NK-92 treated with Interleukin-12 subunit alpha and Interleukin-12 subunit beta, amount 100 ng/mL, for 24 hours (cell line): ENCODE measurements around the gene CYP3A4.
"Not testable (repeated sequence)": the region's sequence is repeated elsewhere in the genome, so short reads cannot be mapped to it uniquely, and the experiment has no call there.

Experiments
- DNase-seq: peaks from one replicate; lab custom pipeline; 2025; lab: John Stamatoyannopoulos, UW

Gene CYP3A4

GRCh38 chr7:99784007-99784406 lies at the start of gene CYP3A4:
CYP3A4 (minus strand) TSS chr7:99784184; CDS start chr7:99784081, 103 bp downstream.
- no peak for DNase-seq

- no peak for DNase-seq
These were observed 49.4 kb upstream of the CYP3A4 start for GRCh38 chr7:99833289-99833877.

GRCh38 chr7:99831595-99831994 lies 47.6 kb upstream of the CYP3A4 start:
- no peak for DNase-seq

GRCh38 chr7:99829524-99830160 lies 45.7 kb upstream of the CYP3A4 start:
- DNase-seq: no peak

- DNase-seq: no peak
These were observed 44.8 kb upstream of the CYP3A4 start for GRCh38 chr7:99828811-99829210.

- no peak for DNase-seq
These were observed 43.2 kb upstream of the CYP3A4 start for GRCh38 chr7:99827040-99827778.

- no peak for DNase-seq
These were observed 41.9 kb upstream of the CYP3A4 start for GRCh38 chr7:99825873-99826272.

GRCh38 chr7:99825452-99825851 lies 41.5 kb upstream of the CYP3A4 start:
- no peak for DNase-seq

GRCh38 chr7:99824091-99824490 lies 40.1 kb upstream of the CYP3A4 start:
- DNase-seq: no peak

GRCh38 chr7:99822731-99823718 lies 39.0 kb upstream of the CYP3A4 start:
- DNase-seq: no peak

GRCh38 chr7:99820408-99821027 lies 36.5 kb upstream of the CYP3A4 start:
- DNase-seq: no peak

GRCh38 chr7:99808766-99809165 lies 24.8 kb upstream of the CYP3A4 start:
- no peak for DNase-seq

GRCh38 chr7:99806839-99807478 lies 23.0 kb upstream of the CYP3A4 start:
- no peak for DNase-seq

GRCh38 chr7:99805641-99806040 lies 21.7 kb upstream of the CYP3A4 start:
- DNase-seq: no peak

GRCh38 chr7:99803118-99803517 lies 19.1 kb upstream of the CYP3A4 start:
- DNase-seq: not testable (repeated sequence)

GRCh38 chr7:99801407-99801806 lies 17.4 kb upstream of the CYP3A4 start:
- DNase-seq: not testable (repeated sequence)

- DNase-seq: no peak
These were observed 15.0 kb upstream of the CYP3A4 start for GRCh38 chr7:99798972-99799371.

GRCh38 chr7:99795864-99796263 lies 11.9 kb upstream of the CYP3A4 start:
- DNase-seq: not testable (repeated sequence)

GRCh38 chr7:99794585-99795502 lies 10.9 kb upstream of the CYP3A4 start:
- no peak for DNase-seq

- no peak for DNase-seq
These were observed 9.5 kb upstream of the CYP3A4 start for GRCh38 chr7:99793443-99793842.
